A673 (cell line): ENCODE results near the gene RAB28.

Source experiments
- EZH2 ChIP-seq: fragments of 200-600 bp; sonication (generic); IDR thresholded peaks from 2 replicates; pipeline ENCODE4 v1.6.1; 2017; ENCODE audit warnings: borderline replicate concordance, low read depth, mild to moderate bottlenecking, mixed read lengths, antibody characterized with exemption, low read length; ENCODE audit not compliant: poor library complexity, severe bottlenecking
- TF ChIP-seq, protein P1 (sequence below): fragments of 300-800, 200-600 bp; sonication (generic); conservative IDR thresholded peaks from 2 replicates; pipeline ENCODE4 v1.5.1; 2017; ENCODE audit warnings: low read depth, mild to moderate bottlenecking, antibody characterized with exemption, low read length, moderate library complexity, mixed read lengths

DNA sequence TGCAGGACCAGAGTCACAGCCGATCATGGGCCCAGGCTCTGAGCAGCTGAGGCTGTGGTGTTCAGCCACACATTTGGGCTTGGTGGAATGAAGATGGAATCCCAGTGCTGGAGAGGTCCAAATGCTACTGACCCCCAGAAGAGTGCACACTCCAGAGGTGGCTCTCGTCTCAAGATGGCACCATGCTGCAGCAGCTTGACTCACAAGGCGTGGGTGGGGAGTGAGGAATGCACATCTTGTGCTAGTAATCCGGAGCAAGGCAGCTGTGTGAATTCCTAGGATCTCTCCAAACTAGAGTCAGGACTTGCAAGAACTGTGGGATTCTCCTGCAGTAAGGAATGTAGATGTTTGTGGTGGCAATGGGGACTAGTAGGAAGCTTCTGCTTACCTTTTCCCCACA is 28.7 kb downstream of the RAB28 start:
- TF ChIP-seq, protein P1, sequence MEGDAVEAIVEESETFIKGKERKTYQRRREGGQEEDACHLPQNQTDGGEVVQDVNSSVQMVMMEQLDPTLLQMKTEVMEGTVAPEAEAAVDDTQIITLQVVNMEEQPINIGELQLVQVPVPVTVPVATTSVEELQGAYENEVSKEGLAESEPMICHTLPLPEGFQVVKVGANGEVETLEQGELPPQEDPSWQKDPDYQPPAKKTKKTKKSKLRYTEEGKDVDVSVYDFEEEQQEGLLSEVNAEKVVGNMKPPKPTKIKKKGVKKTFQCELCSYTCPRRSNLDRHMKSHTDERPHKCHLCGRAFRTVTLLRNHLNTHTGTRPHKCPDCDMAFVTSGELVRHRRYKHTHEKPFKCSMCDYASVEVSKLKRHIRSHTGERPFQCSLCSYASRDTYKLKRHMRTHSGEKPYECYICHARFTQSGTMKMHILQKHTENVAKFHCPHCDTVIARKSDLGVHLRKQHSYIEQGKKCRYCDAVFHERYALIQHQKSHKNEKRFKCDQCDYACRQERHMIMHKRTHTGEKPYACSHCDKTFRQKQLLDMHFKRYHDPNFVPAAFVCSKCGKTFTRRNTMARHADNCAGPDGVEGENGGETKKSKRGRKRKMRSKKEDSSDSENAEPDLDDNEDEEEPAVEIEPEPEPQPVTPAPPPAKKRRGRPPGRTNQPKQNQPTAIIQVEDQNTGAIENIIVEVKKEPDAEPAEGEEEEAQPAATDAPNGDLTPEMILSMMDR: no peak
- TF ChIP-seq EZH2: no peak
